HL-60 (cell line): ENCODE measurements around the gene PPEF2.

Experiments used
- CTCF ChIP-seq: IDR thresholded peaks from one replicate; pipeline ENCODE4 v1.5.1; 2011; ENCODE audit warnings: low read length, control low read depth, inconsistent platforms; ENCODE audit not compliant: insufficient read depth
- GABPA ChIP-seq: IDR thresholded peaks from 2 replicates; pipeline ENCODE4 v1.6.1; 2012; ENCODE audit warnings: low read depth
- POLR2AphosphoS5 ChIP-seq: IDR thresholded peaks from 2 replicates; pipeline ENCODE4 v1.6.1; 2012; ENCODE audit warnings: low read depth
- REST ChIP-seq: IDR thresholded peaks from 2 replicates; pipeline ENCODE4 v1.6.1; 2012; ENCODE audit warnings: low read depth; ENCODE audit not compliant: insufficient replicate concordance
- SPI1 ChIP-seq: IDR thresholded peaks from 2 replicates; pipeline ENCODE4 v1.6.1; 2012; ENCODE audit warnings: low read depth, mild to moderate bottlenecking, borderline replicate concordance

GRCh38 chr4:75841641-75842520, 60.4 kb downstream of the PPEF2 start:
- no peak for TF ChIP-seq REST
- TF ChIP-seq CTCF: no peak
- TF ChIP-seq POLR2AphosphoS5: no peak
- TF ChIP-seq SPI1: no peak
- no peak for TF ChIP-seq GABPA
